BE2C (cell line): Measurements from ENCODE around the gene PRKN.

ENCODE experiments used
- DNase-seq: peaks from one replicate; pipeline ENCODE4 v3.0.0-alpha.2; 2020
- H3K27me3 ChIP-seq: fragments of 250-450 bp; sonication (Bioruptor Pico); 2 replicates; pipeline ENCODE4 v1.5.1; 2020; ENCODE audit warnings: mild to moderate bottlenecking
- H3K36me3 ChIP-seq: fragments of 250-450 bp; sonication (Bioruptor Pico); 2 replicates; pipeline ENCODE4 v1.5.1; 2020; ENCODE audit warnings: mild to moderate bottlenecking
- H3K4me1 ChIP-seq: fragments of 250-450 bp; sonication (Bioruptor Pico); 2 replicates; pipeline ENCODE4 v1.5.1; 2020
- H3K4me3 ChIP-seq: 2 replicates; pipeline ENCODE4 v1.5.1; 2011; ENCODE audit warnings: low read depth, low read length
- H3K9me3 ChIP-seq: fragments of 250-450 bp; sonication (Bioruptor Pico); 2 replicates; pipeline ENCODE4 v1.5.1; 2020
- CTCF ChIP-seq: IDR thresholded peaks from 2 replicates; pipeline ENCODE4 v1.5.1; 2012; ENCODE audit warnings: mild to moderate bottlenecking, low read depth, low read length

The PRKN gene

DNA sequence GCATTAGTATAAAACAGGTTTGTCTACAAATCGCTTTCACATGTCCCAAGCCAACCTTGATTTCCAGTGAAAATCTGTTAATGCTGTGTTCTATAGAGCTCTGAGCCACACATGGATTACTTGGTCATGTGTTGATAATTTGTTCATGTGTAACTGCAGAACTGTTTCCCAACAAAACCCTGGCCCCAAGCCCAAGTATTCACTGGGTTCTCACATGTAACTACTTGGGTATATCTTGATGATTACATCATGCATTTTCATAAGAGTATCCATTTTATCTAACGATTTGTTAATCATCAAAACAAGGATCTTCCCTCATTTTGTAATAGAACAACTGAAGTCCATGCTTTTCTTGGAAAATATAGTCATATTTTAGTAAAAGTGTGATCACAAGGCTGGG, 657.6 kb downstream of the PRKN start:
- Histone ChIP-seq H3K4me3 (no peak overlapping the region), H3K27me3 (no peaks in the 10 kb centered on the region), H3K4me1 (no peaks in the 10 kb centered on the region), H3K9me3 (no peaks in the 10 kb centered on the region), H3K36me3 (no peaks in the 10 kb centered on the region)
- DNase-seq = no peak
- no peak for TF ChIP-seq CTCF

GRCh38 chr6:162068340-162068739, 659.2 kb downstream of the PRKN start:
- Histone ChIP-seq H3K9me3 (no peaks in the 10 kb centered on the region), H3K4me1 (no peaks in the 10 kb centered on the region), H3K27me3 (no peaks in the 10 kb centered on the region), H3K4me3 (no peak overlapping the region), H3K36me3 (no peaks in the 10 kb centered on the region)
- DNase-seq = no peak
- no peak for TF ChIP-seq CTCF

DNA sequence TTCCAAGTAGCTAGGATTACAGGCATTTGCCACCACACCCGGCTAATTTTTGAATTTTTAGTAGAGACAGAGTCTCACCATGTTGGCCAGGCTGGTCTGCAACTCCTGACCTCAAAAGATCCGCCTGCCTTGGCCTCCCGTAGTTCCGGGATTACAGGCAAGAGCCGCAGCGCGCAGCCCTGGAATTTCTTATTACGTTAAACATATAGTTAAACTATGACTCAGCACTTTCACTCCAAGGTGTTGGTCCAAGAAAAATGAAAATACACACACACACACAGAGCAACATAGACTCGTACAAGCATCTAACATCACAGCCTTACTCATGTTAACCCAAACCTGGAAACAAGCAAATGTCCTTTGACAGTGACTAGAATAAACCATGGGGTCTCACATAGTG, 663.9 kb downstream of the PRKN start:
- Histone ChIP-seq H3K36me3 (no peaks in the 10 kb centered on the region), H3K27me3 (no peaks in the 10 kb centered on the region), H3K4me1 (no peaks in the 10 kb centered on the region), H3K9me3 (no peaks in the 10 kb centered on the region), H3K4me3 (no peak overlapping the region)
- no peak for TF ChIP-seq CTCF
- DNase-seq = no peak

DNA sequence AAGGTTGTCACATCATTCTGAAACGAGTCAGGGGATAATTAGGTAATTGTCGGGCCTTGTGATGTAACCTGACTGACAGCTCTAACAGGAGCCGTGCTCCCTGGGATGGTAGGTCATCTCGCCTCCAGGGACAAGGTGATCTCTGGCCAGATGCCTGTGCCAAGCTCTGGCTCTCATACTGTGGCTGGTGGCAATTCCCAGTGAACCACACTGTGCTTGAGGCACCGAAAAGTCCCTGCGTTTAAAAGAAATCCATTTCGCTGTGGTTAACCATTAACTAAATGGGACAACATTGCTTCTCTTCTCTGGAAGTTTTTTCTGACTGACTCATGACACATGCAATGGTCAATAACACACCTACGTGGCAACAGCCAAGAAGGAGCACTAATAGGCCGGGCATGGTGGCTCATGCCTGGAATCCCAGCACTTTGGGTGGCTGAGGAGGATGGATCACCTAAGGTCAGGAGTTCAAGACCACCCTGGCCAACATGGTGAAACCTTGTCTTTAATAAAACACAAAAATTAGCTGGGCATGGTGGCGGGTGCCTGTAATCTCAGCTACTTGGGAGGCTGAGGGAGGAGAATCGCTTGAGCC, 669.2 kb downstream of the PRKN start:
- Histone ChIP-seq H3K27me3 (no peaks in the 10 kb centered on the region), H3K4me1 (no peaks in the 10 kb centered on the region), H3K36me3 (no peaks in the 10 kb centered on the region), H3K4me3 (no peak overlapping the region), H3K9me3 (no peaks in the 10 kb centered on the region)
- TF ChIP-seq CTCF = no peak
- no peak for DNase-seq

GRCh38 chr6:162056745-162057144, 670.8 kb downstream of the PRKN start:
- no peak for DNase-seq
- Histone ChIP-seq H3K36me3 (no peaks in the 10 kb centered on the region), H3K9me3 (no peaks in the 10 kb centered on the region), H3K4me1 (no peaks in the 10 kb centered on the region), H3K4me3 (no peak overlapping the region), H3K27me3 (no peaks in the 10 kb centered on the region)
- TF ChIP-seq CTCF = 0 out of 2 replicates have a peak, but pooled peaks have one; percentile 4

GRCh38 chr6:162056061-162056460, 671.5 kb downstream of the PRKN start:
- no peak for TF ChIP-seq CTCF
- Histone ChIP-seq H3K36me3 (no peaks in the 10 kb centered on the region), H3K4me1 (no peaks in the 10 kb centered on the region), H3K9me3 (no peaks in the 10 kb centered on the region), H3K27me3 (no peaks in the 10 kb centered on the region), H3K4me3 (no peak overlapping the region)
- DNase-seq = no peak
